ENCODE data around the gene STX16.
A peak's percentile ranks its signal among the peaks of the same experiment; 100 is the strongest.

Gene STX16

GRCh38 chr20:58650776-58651558, at the start of gene STX16:
STX16 (plus strand) TSS chr20:58651283; CDS start chr20:58652007, 724 bp downstream.
- peak; percentile 71 for DNase-seq

GRCh38 chr20:58602124-58602523, 49.0 kb upstream of the STX16 start:
- DNase-seq, result no peak

- DNase-seq, result no peak
Observed at GRCh38 chr20:58603721-58604120, 47.4 kb upstream of the STX16 start.

GRCh38 chr20:58604128-58604881, 46.8 kb upstream of the STX16 start:
- DNase-seq, result no peak

GRCh38 chr20:58605292-58606065, 45.6 kb upstream of the STX16 start:
- DNase-seq, result no peak

- no peak for DNase-seq
Observed at GRCh38 chr20:58606184-58606583, 44.9 kb upstream of the STX16 start.

GRCh38 chr20:58608096-58608840, 42.8 kb upstream of the STX16 start:
- DNase-seq, result no peak

GRCh38 chr20:58609026-58609425, 42.1 kb upstream of the STX16 start:
- no peak for DNase-seq

- no peak for DNase-seq
Observed at GRCh38 chr20:58610071-58610800, 40.8 kb upstream of the STX16 start.

- DNase-seq, result no peak
Observed at GRCh38 chr20:58610811-58611210, 40.3 kb upstream of the STX16 start.

- DNase-seq, result no peak
Observed at GRCh38 chr20:58611236-58612030, 39.6 kb upstream of the STX16 start.

GRCh38 chr20:58612121-58612691, 38.9 kb upstream of the STX16 start:
- no peak for DNase-seq

GRCh38 chr20:58613061-58613854, 37.8 kb upstream of the STX16 start:
- DNase-seq, result no peak

GRCh38 chr20:58614366-58614765, 36.7 kb upstream of the STX16 start:
- DNase-seq, result no peak

- no peak for DNase-seq
Observed at GRCh38 chr20:58614984-58615760, 35.9 kb upstream of the STX16 start.

- no peak for DNase-seq
Observed at GRCh38 chr20:58616411-58616810, 34.7 kb upstream of the STX16 start.

- no peak for DNase-seq
Observed at GRCh38 chr20:58617158-58617557, 33.9 kb upstream of the STX16 start.

GRCh38 chr20:58618351-58619076, 32.6 kb upstream of the STX16 start:
- no peak for DNase-seq

Data from NCI-H1694 treated with DMSO at 0.1 percent for 48 hours (cell line).